GM12873 (cell line): ENCODE measurements around the gene HTRA1.

Source experiments
- TF ChIP-seq, protein P1 (sequence below): IDR thresholded peaks from 2 replicates; pipeline ENCODE4 v1.5.1; 2012; ENCODE audit warnings: low read depth, mild to moderate bottlenecking, moderate library complexity, low read length, control low read depth; ENCODE audit not compliant: insufficient read depth; ENCODE audit errors: missing control alignments

Gene HTRA1

DNA sequence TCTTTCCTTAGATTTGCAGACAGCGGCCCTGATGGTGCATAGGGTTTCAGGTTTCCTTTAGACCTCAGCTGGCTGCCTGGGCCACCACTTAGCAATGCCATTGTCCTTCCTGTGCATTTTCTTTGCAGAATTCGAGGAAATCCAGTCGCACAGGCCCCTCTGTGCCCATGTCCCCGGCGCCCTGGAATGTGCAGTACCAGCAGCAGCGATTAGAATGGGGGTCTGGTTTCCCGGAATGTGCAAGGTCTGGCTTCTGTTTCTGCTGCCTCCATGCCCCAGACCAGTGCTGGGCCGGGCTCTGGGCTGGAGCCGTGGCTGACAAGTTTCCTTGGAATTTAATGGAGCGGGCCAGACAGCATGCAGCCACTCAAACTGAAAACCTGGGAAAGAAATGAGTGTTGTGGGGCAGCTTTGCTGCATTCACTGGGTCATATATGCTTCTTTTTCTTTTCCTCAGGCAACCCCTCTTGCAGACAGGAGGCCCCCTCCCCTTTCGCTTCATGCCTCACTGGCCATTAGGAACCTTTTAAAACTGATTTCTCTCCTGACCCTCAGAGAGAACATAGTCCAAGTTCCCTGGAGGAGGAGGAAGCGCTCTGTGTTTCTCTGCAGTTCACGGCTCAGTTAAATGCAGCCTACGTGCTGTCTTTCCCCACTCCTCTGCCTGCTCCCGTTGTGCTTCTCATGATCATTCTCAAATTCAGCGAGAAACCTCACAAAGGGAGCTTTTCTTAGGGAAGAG, 14.4 kb downstream of the HTRA1 start:
- TF ChIP-seq, protein P1, sequence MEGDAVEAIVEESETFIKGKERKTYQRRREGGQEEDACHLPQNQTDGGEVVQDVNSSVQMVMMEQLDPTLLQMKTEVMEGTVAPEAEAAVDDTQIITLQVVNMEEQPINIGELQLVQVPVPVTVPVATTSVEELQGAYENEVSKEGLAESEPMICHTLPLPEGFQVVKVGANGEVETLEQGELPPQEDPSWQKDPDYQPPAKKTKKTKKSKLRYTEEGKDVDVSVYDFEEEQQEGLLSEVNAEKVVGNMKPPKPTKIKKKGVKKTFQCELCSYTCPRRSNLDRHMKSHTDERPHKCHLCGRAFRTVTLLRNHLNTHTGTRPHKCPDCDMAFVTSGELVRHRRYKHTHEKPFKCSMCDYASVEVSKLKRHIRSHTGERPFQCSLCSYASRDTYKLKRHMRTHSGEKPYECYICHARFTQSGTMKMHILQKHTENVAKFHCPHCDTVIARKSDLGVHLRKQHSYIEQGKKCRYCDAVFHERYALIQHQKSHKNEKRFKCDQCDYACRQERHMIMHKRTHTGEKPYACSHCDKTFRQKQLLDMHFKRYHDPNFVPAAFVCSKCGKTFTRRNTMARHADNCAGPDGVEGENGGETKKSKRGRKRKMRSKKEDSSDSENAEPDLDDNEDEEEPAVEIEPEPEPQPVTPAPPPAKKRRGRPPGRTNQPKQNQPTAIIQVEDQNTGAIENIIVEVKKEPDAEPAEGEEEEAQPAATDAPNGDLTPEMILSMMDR, result no peak

DNA sequence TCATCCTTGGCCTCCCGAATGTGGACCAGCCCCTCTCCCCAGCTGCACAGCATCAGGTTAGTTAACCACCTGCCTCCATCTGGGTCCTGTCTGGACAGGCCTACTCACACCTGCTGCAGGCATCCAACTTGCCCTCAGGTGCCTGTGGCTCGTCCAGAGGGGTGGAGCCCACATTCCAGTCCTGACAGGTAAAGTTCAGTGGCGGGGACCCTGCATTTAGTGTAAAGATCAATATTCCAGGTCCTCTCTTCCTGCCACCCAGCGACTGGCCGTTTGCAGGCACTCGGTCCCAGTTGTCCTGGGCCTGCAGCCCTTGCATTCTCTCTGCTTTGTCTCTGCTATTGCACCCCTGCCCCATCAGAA, 15.0 kb downstream of the HTRA1 start:
- TF ChIP-seq, protein P1, result no peak

DNA sequence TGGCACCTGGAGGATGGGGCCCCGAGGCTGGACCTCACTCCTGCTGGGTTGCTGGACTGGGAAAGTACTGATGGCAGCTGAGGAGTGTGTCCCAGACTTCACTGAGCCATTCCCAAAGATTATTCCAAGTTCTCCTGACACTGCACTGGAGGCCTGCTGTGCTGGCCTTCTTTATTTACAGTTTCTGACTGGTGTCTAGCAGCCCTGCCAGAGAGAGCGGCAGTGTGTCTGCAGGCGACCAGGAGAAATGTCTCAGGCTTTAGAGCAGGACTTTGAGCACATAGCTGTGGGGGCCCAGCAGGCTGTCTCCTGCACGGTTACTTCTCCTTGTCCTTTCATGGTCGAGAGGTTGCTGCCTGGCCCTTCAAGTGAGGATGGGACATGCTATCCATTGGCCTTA, 16.1 kb downstream of the HTRA1 start:
- TF ChIP-seq, protein P1, result no peak

DNA sequence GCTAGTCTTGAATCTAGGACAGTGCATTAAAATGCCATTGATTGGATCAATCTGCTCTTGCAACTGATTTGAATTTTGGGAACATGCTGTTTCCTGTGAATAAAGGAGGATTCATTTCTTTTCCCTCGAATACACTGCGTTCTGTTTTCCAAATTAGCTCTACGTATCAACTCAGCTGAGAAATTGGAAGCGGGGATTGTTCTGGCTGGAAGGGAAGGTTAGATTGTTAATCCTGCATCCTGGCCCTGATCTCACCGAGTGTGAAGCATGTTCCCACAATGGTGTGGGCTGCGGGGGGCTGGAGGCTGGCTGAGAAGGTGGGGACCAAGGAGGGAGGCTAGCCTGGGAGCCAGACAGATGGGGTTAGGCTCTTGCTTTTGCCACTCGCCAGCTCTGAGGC, 17.6 kb downstream of the HTRA1 start:
- TF ChIP-seq, protein P1, result no peak

DNA sequence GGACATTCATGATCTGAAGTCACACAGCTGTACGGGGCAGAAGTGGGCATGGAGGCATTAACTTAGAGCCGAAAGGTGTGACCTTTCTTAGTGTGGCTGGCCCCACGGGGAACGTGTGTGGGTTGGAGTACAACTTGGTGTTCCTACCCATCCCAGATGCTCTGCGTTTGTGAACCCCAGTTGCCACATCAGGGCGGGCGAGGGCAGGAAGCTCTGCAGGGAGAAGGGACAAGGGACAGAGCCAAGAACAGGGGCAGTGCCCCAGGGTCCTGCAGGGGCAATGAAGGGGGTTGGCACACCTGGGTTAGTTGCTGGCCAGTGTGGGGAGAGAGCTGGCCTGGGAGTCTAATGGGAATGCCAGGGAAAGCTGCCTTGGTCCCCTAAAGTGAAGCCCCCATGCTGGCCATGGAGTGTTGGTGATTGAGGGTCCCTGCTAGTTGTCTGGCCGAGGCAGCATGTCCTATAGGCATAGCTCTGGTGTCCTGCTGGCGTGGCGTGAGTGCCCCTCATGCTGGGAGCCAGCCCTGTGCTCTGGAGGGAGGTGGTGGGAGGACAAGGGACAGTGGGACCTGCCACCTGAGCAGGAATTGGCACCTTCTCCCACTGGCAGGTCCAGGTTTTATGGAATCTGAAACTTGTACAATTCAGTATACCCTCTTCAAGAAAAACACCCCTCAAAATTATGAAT, 18.9 kb downstream of the HTRA1 start:
- TF ChIP-seq, protein P1, result no peak

DNA sequence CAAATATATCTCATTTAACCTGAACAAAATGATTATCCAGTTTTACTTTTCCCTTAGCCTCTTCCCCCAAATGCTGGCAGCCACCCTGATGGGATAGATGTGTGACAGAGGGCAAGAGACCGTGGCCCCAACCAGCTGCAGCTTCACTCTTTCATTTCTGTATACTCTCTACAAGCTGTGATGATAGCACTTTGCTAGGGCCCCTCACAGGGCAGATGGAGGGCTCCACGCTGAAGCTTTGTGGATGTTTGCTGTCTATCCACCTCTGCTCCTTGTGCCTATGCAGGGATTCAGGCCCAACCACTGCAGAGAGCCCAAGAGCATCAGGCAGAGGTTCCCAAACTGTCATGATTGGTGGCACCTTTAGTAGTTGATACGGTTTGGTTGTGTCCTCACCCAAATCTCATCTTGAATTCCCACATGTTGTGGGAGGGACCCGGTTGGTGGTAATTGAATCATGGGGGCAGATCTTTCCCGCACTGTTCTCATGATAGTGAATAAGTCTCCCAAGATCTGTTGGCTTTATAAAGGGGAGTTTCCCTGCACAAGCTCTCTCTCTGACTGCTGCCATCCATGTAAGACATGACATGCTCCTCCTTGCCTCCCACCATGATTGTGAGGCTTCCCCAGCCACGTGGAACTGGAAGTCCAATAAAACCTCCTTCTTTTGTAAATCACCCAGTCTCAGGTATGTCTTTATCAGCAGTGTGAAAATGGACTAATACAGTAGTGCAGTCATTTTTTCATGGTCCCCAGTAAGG, 20.1 kb downstream of the HTRA1 start:
- TF ChIP-seq, protein P1, result no peak
